ENCODE data around the gene FRMPD2.

The FRMPD2 gene

GRCh38 chr10:48234787-48235186 lies 39.7 kb downstream of the FRMPD2 start:
- Histone ChIP-seq H3K27me3 (replicated peaks in 2 of 5; ENCODE audit: control insufficient read depth in 4 of 5, insufficient read depth in 5 of 5, low read length in 4 of 5) (peaks cover 0 to 1% (median 0%) of the 10 kb centered on the region in 5 experiments), H3K27ac (ENCODE audit: insufficient read depth in 1 of 2, low read depth in 1 of 2, low read length in 2 of 2, poor library complexity in 1 of 2, severe bottlenecking in 2 of 2) (no peak overlapping the region), H3K9me3 (ENCODE audit: control extremely low read depth in 1 of 5, control insufficient read depth in 4 of 5, insufficient read depth in 2 of 5, low read depth in 1 of 5, low read length in 4 of 5) (no peaks in the 10 kb centered on the region), H3K36me3 (ENCODE audit: control insufficient read depth in 4 of 4, insufficient read depth in 4 of 4, low read length in 3 of 4) (no peaks in the 10 kb centered on the region), H3K4me1 (ENCODE audit: control extremely low read depth in 1 of 4, control insufficient read depth in 4 of 4, insufficient read depth in 4 of 4, low read length in 3 of 4) (no peaks in the 10 kb centered on the region), H3K4me3 (ENCODE audit: control insufficient read depth in 1 of 7, extremely low read depth in 1 of 7, insufficient read depth in 4 of 7, low read depth in 2 of 7, low read length in 6 of 7) (no peak overlapping the region)
- 98% methylated on average over 4 of the region's 4 CpGs for WGBS (ENCODE audit: insufficient coverage)
- CTCF ChIA-PET = no interaction called here
- POLR2A ChIA-PET = no interaction called here
- DNase-seq = no peak

GRCh38 chr10:48234295-48234694 lies 40.2 kb downstream of the FRMPD2 start:
- WGBS (ENCODE audit: insufficient coverage) = no CpG with 5 or more reads among the region's 1 CpG
- H3K4me3 ChIP-seq (ENCODE audit: control insufficient read depth in 1 of 7, extremely low read depth in 1 of 7, insufficient read depth in 4 of 7, low read depth in 2 of 7, low read length in 6 of 7) = no peak overlapping the region
- no peaks in the 10 kb centered on the region for H3K9me3 ChIP-seq (ENCODE audit: control extremely low read depth in 1 of 5, control insufficient read depth in 4 of 5, insufficient read depth in 2 of 5, low read depth in 1 of 5, low read length in 4 of 5)
- H3K27me3 ChIP-seq (replicated peaks in 2 of 5; ENCODE audit: control insufficient read depth in 4 of 5, insufficient read depth in 5 of 5, low read length in 4 of 5) = peaks cover 0 to 1% (median 0%) of the 10 kb centered on the region in 5 experiments
- ChIA-PET CTCF (no interaction called here), POLR2A (no interaction called here)
- H3K4me1 ChIP-seq (ENCODE audit: control extremely low read depth in 1 of 4, control insufficient read depth in 4 of 4, insufficient read depth in 4 of 4, low read length in 3 of 4) = no peaks in the 10 kb centered on the region
- H3K27ac ChIP-seq (ENCODE audit: insufficient read depth in 1 of 2, low read depth in 1 of 2, low read length in 2 of 2, poor library complexity in 1 of 2, severe bottlenecking in 2 of 2) = no peak overlapping the region
- H3K36me3 ChIP-seq (ENCODE audit: control insufficient read depth in 4 of 4, insufficient read depth in 4 of 4, low read length in 3 of 4) = no peaks in the 10 kb centered on the region
- no peak for DNase-seq

- no peak overlapping the region for H3K27ac ChIP-seq (ENCODE audit: insufficient read depth in 1 of 2, low read depth in 1 of 2, low read length in 2 of 2, poor library complexity in 1 of 2, severe bottlenecking in 2 of 2)
- H3K4me3 ChIP-seq (ENCODE audit: control insufficient read depth in 1 of 7, extremely low read depth in 1 of 7, insufficient read depth in 4 of 7, low read depth in 2 of 7, low read length in 6 of 7) = no peak overlapping the region
- 75% methylated on average over 1 of the region's 2 CpGs for WGBS (ENCODE audit: insufficient coverage)
- no peaks in the 10 kb centered on the region for H3K9me3 ChIP-seq (ENCODE audit: control extremely low read depth in 1 of 5, control insufficient read depth in 4 of 5, insufficient read depth in 2 of 5, low read depth in 1 of 5, low read length in 4 of 5)
- no peaks in the 10 kb centered on the region for H3K36me3 ChIP-seq (ENCODE audit: control insufficient read depth in 4 of 4, insufficient read depth in 4 of 4, low read length in 3 of 4)
- H3K4me1 ChIP-seq (ENCODE audit: control extremely low read depth in 1 of 4, control insufficient read depth in 4 of 4, insufficient read depth in 4 of 4, low read length in 3 of 4) = no peaks in the 10 kb centered on the region
- peaks cover 0 to 1% (median 0%) of the 10 kb centered on the region in 5 experiments for H3K27me3 ChIP-seq (replicated peaks in 2 of 5; ENCODE audit: control insufficient read depth in 4 of 5, insufficient read depth in 5 of 5, low read length in 4 of 5)
- POLR2A ChIA-PET = no interaction called here
- CTCF ChIA-PET = no interaction called here
- no peak for DNase-seq
These were observed 40.9 kb downstream of the FRMPD2 start for GRCh38 chr10:48233559-48234005.

- Histone ChIP-seq H3K4me1 (ENCODE audit: control extremely low read depth in 1 of 4, control insufficient read depth in 4 of 4, insufficient read depth in 4 of 4, low read length in 3 of 4) (no peaks in the 10 kb centered on the region), H3K27me3 (replicated peaks in 2 of 5; ENCODE audit: control insufficient read depth in 4 of 5, insufficient read depth in 5 of 5, low read length in 4 of 5) (peaks cover 0 to 1% (median 0%) of the 10 kb centered on the region in 5 experiments), H3K9me3 (ENCODE audit: control extremely low read depth in 1 of 5, control insufficient read depth in 4 of 5, insufficient read depth in 2 of 5, low read depth in 1 of 5, low read length in 4 of 5) (no peaks in the 10 kb centered on the region), H3K27ac (ENCODE audit: insufficient read depth in 1 of 2, low read depth in 1 of 2, low read length in 2 of 2, poor library complexity in 1 of 2, severe bottlenecking in 2 of 2) (no peak overlapping the region), H3K36me3 (ENCODE audit: control insufficient read depth in 4 of 4, insufficient read depth in 4 of 4, low read length in 3 of 4) (no peaks in the 10 kb centered on the region), H3K4me3 (ENCODE audit: control insufficient read depth in 1 of 7, extremely low read depth in 1 of 7, insufficient read depth in 4 of 7, low read depth in 2 of 7, low read length in 6 of 7) (no peak overlapping the region)
- ChIA-PET POLR2A (no interaction called here), CTCF (no interaction called here)
- 100% methylated on average over 2 of the region's 3 CpGs for WGBS (ENCODE audit: insufficient coverage)
- no peak for DNase-seq
These were observed 41.6 kb downstream of the FRMPD2 start for GRCh38 chr10:48232717-48233447.

- POLR2A ChIA-PET = no interaction called here
- DNase-seq = peak in 2 of 3 donors; percentile 17 to 28
These were observed 42.7 kb downstream of the FRMPD2 start for GRCh38 chr10:48231699-48232315.

GRCh38 chr10:48231178-48231577 lies 43.3 kb downstream of the FRMPD2 start:
- Histone ChIP-seq H3K36me3 (ENCODE audit: control insufficient read depth in 4 of 4, insufficient read depth in 4 of 4, low read length in 3 of 4) (no peaks in the 10 kb centered on the region), H3K27ac (ENCODE audit: insufficient read depth in 1 of 2, low read depth in 1 of 2, low read length in 2 of 2, poor library complexity in 1 of 2, severe bottlenecking in 2 of 2) (no peak overlapping the region), H3K4me1 (ENCODE audit: control extremely low read depth in 1 of 4, control insufficient read depth in 4 of 4, insufficient read depth in 4 of 4, low read length in 3 of 4) (no peaks in the 10 kb centered on the region), H3K27me3 (replicated peaks in 2 of 5; ENCODE audit: control insufficient read depth in 4 of 5, insufficient read depth in 5 of 5, low read length in 4 of 5) (no peaks in the 10 kb centered on the region), H3K9me3 (ENCODE audit: control extremely low read depth in 1 of 5, control insufficient read depth in 4 of 5, insufficient read depth in 2 of 5, low read depth in 1 of 5, low read length in 4 of 5) (no peaks in the 10 kb centered on the region), H3K4me3 (ENCODE audit: control insufficient read depth in 1 of 7, extremely low read depth in 1 of 7, insufficient read depth in 4 of 7, low read depth in 2 of 7, low read length in 6 of 7) (no peak overlapping the region)
- DNase-seq = peak in 2 of 3 donors; percentile 4 to 17
- POLR2A ChIA-PET = no interaction called here
- CTCF ChIA-PET = interaction anchor here (1.1 kb wide), 1 partner anchor 19 kb away, joined by 3 read pairs; no protein-coding TSS in a partner anchor
- WGBS (ENCODE audit: insufficient coverage) = 100% methylated on average over 2 of the region's 2 CpGs

More at GRCh38 chr10:48231699-48232315, 42.7 kb downstream of the FRMPD2 start:
- no peak overlapping the region for H3K27ac ChIP-seq (ENCODE audit: insufficient read depth in 1 of 2, low read depth in 1 of 2, low read length in 2 of 2, poor library complexity in 1 of 2, severe bottlenecking in 2 of 2)
- WGBS (ENCODE audit: insufficient coverage) = 70% methylated on average over 5 of the region's 6 CpGs
- no peaks in the 10 kb centered on the region for H3K27me3 ChIP-seq (replicated peaks in 2 of 5; ENCODE audit: control insufficient read depth in 4 of 5, insufficient read depth in 5 of 5, low read length in 4 of 5)
- CTCF ChIA-PET = interaction anchor here (1.1 kb wide), 1 partner anchor 20 kb away, joined by 3 read pairs; no protein-coding TSS in a partner anchor
- no peaks in the 10 kb centered on the region for H3K4me1 ChIP-seq (ENCODE audit: control extremely low read depth in 1 of 4, control insufficient read depth in 4 of 4, insufficient read depth in 4 of 4, low read length in 3 of 4)
- no peaks in the 10 kb centered on the region for H3K9me3 ChIP-seq (ENCODE audit: control extremely low read depth in 1 of 5, control insufficient read depth in 4 of 5, insufficient read depth in 2 of 5, low read depth in 1 of 5, low read length in 4 of 5)
- no peak overlapping the region for H3K4me3 ChIP-seq (ENCODE audit: control insufficient read depth in 1 of 7, extremely low read depth in 1 of 7, insufficient read depth in 4 of 7, low read depth in 2 of 7, low read length in 6 of 7)
- no peaks in the 10 kb centered on the region for H3K36me3 ChIP-seq (ENCODE audit: control insufficient read depth in 4 of 4, insufficient read depth in 4 of 4, low read length in 3 of 4)

- no peaks in the 10 kb centered on the region for H3K4me1 ChIP-seq (ENCODE audit: control extremely low read depth in 1 of 4, control insufficient read depth in 4 of 4, insufficient read depth in 4 of 4, low read length in 3 of 4)
- H3K9me3 ChIP-seq (ENCODE audit: control extremely low read depth in 1 of 5, control insufficient read depth in 4 of 5, insufficient read depth in 2 of 5, low read depth in 1 of 5, low read length in 4 of 5) = no peaks in the 10 kb centered on the region
- H3K27me3 ChIP-seq (replicated peaks in 2 of 5; ENCODE audit: control insufficient read depth in 4 of 5, insufficient read depth in 5 of 5, low read length in 4 of 5) = no peaks in the 10 kb centered on the region
- ChIA-PET CTCF (interaction anchor here (1.1 kb wide), 1 partner anchor 15 kb away, joined by 3 read pairs; no protein-coding TSS in a partner anchor), POLR2A (no interaction called here)
- no peaks in the 10 kb centered on the region for H3K36me3 ChIP-seq (ENCODE audit: control insufficient read depth in 4 of 4, insufficient read depth in 4 of 4, low read length in 3 of 4)
- no peak overlapping the region for H3K4me3 ChIP-seq (ENCODE audit: control insufficient read depth in 1 of 7, extremely low read depth in 1 of 7, insufficient read depth in 4 of 7, low read depth in 2 of 7, low read length in 6 of 7)
- WGBS (ENCODE audit: insufficient coverage) = 100% methylated on average over 3 of the region's 6 CpGs
- H3K27ac ChIP-seq (ENCODE audit: insufficient read depth in 1 of 2, low read depth in 1 of 2, low read length in 2 of 2, poor library complexity in 1 of 2, severe bottlenecking in 2 of 2) = no peak overlapping the region
- DNase-seq = no peak
These were observed 47.3 kb downstream of the FRMPD2 start for GRCh38 chr10:48227213-48227612.

Data from common myeloid progenitor, CD34-positive (primary cell).